HEK293 (cell line): ENCODE results near the gene SEMA3A.

Source experiments
- AEBP2 ChIP-seq: fragments of 450-650 bp; formaldehyde crosslinking; IDR thresholded peaks from 2 replicates; pipeline ENCODE4 v1.5.1; 2016; ENCODE audit warnings: missing biosample characterization, missing genetic modification characterization, borderline replicate concordance
- HOXC10 ChIP-seq: sonication (generic); formaldehyde crosslinking; IDR thresholded peaks from 2 replicates; pipeline ENCODE4 v1.8.1; 2023; ENCODE audit warnings: mild to moderate bottlenecking, missing genetic modification reagents
- KLF10 ChIP-seq: fragments of 450-650 bp; IDR thresholded peaks from 2 replicates; pipeline ENCODE4 v1.5.1; 2018; ENCODE audit warnings: missing biosample characterization, mild to moderate bottlenecking, missing genetic modification characterization
- MZF1 ChIP-seq: fragments of 450-650 bp; formaldehyde crosslinking; IDR thresholded peaks from 2 replicates; pipeline ENCODE4 v1.5.1; 2017; ENCODE audit warnings: missing biosample characterization, missing genetic modification characterization, borderline replicate concordance
- TF ChIP-seq, protein P1 (sequence below): fragments of 450-650 bp; formaldehyde crosslinking; IDR thresholded peaks from 2 replicates; pipeline ENCODE4 v1.5.1; 2016; ENCODE audit warnings: missing biosample characterization, missing genetic modification characterization

DNA sequence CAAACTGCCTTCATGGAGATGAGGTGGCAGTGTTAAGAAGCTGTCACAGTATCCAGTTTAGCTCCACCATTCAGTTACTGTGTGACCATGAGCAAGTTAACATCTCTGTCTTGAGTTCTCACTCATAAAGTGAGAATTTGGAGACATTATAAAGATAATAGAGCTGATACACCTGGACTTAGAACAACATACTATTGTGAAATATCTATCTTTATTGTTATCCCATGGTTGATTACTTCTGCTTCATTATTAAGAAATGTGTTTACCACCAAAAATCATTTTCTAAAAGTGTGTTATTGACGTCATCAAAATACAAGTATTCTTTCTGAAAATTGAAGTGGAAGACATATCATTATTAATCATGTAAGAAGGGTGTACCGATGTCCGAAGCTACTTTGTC is 166.9 kb downstream of the SEMA3A start:
- TF ChIP-seq KLF10 (tag by site-specific recombination) (no peak), MZF1 (tag by site-specific recombination) (no peak), AEBP2 (tag by site-specific recombination) (no peak), HOXC10 (CRISPR knock-in tag) (no peak)
- TF ChIP-seq, protein P1, sequence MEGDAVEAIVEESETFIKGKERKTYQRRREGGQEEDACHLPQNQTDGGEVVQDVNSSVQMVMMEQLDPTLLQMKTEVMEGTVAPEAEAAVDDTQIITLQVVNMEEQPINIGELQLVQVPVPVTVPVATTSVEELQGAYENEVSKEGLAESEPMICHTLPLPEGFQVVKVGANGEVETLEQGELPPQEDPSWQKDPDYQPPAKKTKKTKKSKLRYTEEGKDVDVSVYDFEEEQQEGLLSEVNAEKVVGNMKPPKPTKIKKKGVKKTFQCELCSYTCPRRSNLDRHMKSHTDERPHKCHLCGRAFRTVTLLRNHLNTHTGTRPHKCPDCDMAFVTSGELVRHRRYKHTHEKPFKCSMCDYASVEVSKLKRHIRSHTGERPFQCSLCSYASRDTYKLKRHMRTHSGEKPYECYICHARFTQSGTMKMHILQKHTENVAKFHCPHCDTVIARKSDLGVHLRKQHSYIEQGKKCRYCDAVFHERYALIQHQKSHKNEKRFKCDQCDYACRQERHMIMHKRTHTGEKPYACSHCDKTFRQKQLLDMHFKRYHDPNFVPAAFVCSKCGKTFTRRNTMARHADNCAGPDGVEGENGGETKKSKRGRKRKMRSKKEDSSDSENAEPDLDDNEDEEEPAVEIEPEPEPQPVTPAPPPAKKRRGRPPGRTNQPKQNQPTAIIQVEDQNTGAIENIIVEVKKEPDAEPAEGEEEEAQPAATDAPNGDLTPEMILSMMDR (tag by site-specific recombination), result no peak
